ENCODE data around the gene TSPEAR. TPM values are rescaled to one million over a fixed set of nuclear protein-coding genes. Genes with fewer than 3 reads are reported as not detected.
A peak's percentile ranks its signal among the peaks of the same experiment; 100 is the strongest.

The TSPEAR gene
- polyA plus RNA-seq, 4 donors: 0.09 to 0.53 (median 0.27) TPM; not detected in 1

- FAIRE-seq (no peak), DNase-seq (peak in 1 of 2 donors; percentile 31)
- WGBS, 3 donors: 75 to 86% (median 83%) methylated on average over 15 of the region's 15 CpGs
- Histone ChIP-seq H3K4me1 (ENCODE audit: control insufficient read depth in 3 of 3, insufficient read depth in 2 of 3, low read depth in 1 of 3, low read length in 2 of 3) (no peaks in the 10 kb centered on the region), H3K27ac (ENCODE audit: low read depth in 1 of 3, low read length in 2 of 3) (no peak overlapping the region), H3K9me3 (ENCODE audit: control insufficient read depth in 2 of 2, insufficient read depth in 1 of 2, low read depth in 1 of 2, low read length in 1 of 2) (no peaks in the 10 kb centered on the region), H3K36me3 (ENCODE audit: control insufficient read depth in 3 of 3, insufficient read depth in 2 of 3, low read depth in 1 of 3, low read length in 3 of 3) (no peaks in the 10 kb centered on the region), H3K4me3 (ENCODE audit: low read depth in 1 of 3, low read length in 3 of 3) (peak overlapping the region in 1 of 3 donors; percentile 14), H3K27me3 (ENCODE audit: control insufficient read depth in 3 of 3, insufficient read depth in 3 of 3, low read length in 3 of 3) (no peaks in the 10 kb centered on the region)
Measured at GRCh38 chr21:44517175-44517899, 194.0 kb downstream of the TSPEAR start.

GRCh38 chr21:44516828-44517174, 194.6 kb downstream of the TSPEAR start:
- no peaks in the 10 kb centered on the region for H3K4me1 ChIP-seq (ENCODE audit: control insufficient read depth in 3 of 3, insufficient read depth in 2 of 3, low read depth in 1 of 3, low read length in 2 of 3)
- FAIRE-seq (no peak), DNase-seq (no peak)
- H3K36me3 ChIP-seq (ENCODE audit: control insufficient read depth in 3 of 3, insufficient read depth in 2 of 3, low read depth in 1 of 3, low read length in 3 of 3): no peaks in the 10 kb centered on the region
- no peaks in the 10 kb centered on the region for H3K9me3 ChIP-seq (ENCODE audit: control insufficient read depth in 2 of 2, insufficient read depth in 1 of 2, low read depth in 1 of 2, low read length in 1 of 2)
- H3K27me3 ChIP-seq (ENCODE audit: control insufficient read depth in 3 of 3, insufficient read depth in 3 of 3, low read length in 3 of 3): no peaks in the 10 kb centered on the region
- 83 to 90% (median 88%) methylated on average over 10 of the region's 10 CpGs for WGBS, 3 donors
- no peak overlapping the region for H3K27ac ChIP-seq (ENCODE audit: low read depth in 1 of 3, low read length in 2 of 3)
- H3K4me3 ChIP-seq (ENCODE audit: low read depth in 1 of 3, low read length in 3 of 3): no peak overlapping the region

GRCh38 chr21:44516342-44516741, 195.0 kb downstream of the TSPEAR start:
- no peaks in the 10 kb centered on the region for H3K36me3 ChIP-seq (ENCODE audit: control insufficient read depth in 3 of 3, insufficient read depth in 2 of 3, low read depth in 1 of 3, low read length in 3 of 3)
- H3K4me1 ChIP-seq (ENCODE audit: control insufficient read depth in 3 of 3, insufficient read depth in 2 of 3, low read depth in 1 of 3, low read length in 2 of 3): no peaks in the 10 kb centered on the region
- no peak overlapping the region for H3K27ac ChIP-seq (ENCODE audit: low read depth in 1 of 3, low read length in 2 of 3)
- FAIRE-seq (no peak), DNase-seq (no peak)
- H3K4me3 ChIP-seq (ENCODE audit: low read depth in 1 of 3, low read length in 3 of 3): no peak overlapping the region
- no peaks in the 10 kb centered on the region for H3K27me3 ChIP-seq (ENCODE audit: control insufficient read depth in 3 of 3, insufficient read depth in 3 of 3, low read length in 3 of 3)
- H3K9me3 ChIP-seq (ENCODE audit: control insufficient read depth in 2 of 2, insufficient read depth in 1 of 2, low read depth in 1 of 2, low read length in 1 of 2): no peaks in the 10 kb centered on the region
- 67 to 86% (median 74%) methylated on average over 13 of the region's 13 CpGs for WGBS, 3 donors

GRCh38 chr21:44515359-44516165, 195.8 kb downstream of the TSPEAR start:
- WGBS, 3 donors: 85 to 90% (median 86%) methylated on average over 32 of the region's 32 CpGs
- no peaks in the 10 kb centered on the region for H3K27me3 ChIP-seq (ENCODE audit: control insufficient read depth in 3 of 3, insufficient read depth in 3 of 3, low read length in 3 of 3)
- H3K27ac ChIP-seq (ENCODE audit: low read depth in 1 of 3, low read length in 2 of 3): no peak overlapping the region
- H3K9me3 ChIP-seq (ENCODE audit: control insufficient read depth in 2 of 2, insufficient read depth in 1 of 2, low read depth in 1 of 2, low read length in 1 of 2): no peaks in the 10 kb centered on the region
- no peaks in the 10 kb centered on the region for H3K36me3 ChIP-seq (ENCODE audit: control insufficient read depth in 3 of 3, insufficient read depth in 2 of 3, low read depth in 1 of 3, low read length in 3 of 3)
- H3K4me3 ChIP-seq (ENCODE audit: low read depth in 1 of 3, low read length in 3 of 3): no peak overlapping the region
- DNase-seq (no peak), FAIRE-seq (no peak)
- H3K4me1 ChIP-seq (ENCODE audit: control insufficient read depth in 3 of 3, insufficient read depth in 2 of 3, low read depth in 1 of 3, low read length in 2 of 3): no peaks in the 10 kb centered on the region

GRCh38 chr21:44514746-44515358, 196.5 kb downstream of the TSPEAR start:
- DNase-seq (no peak), FAIRE-seq (no peak)
- no peaks in the 10 kb centered on the region for H3K4me1 ChIP-seq (ENCODE audit: control insufficient read depth in 3 of 3, insufficient read depth in 2 of 3, low read depth in 1 of 3, low read length in 2 of 3)
- no peak overlapping the region for H3K27ac ChIP-seq (ENCODE audit: low read depth in 1 of 3, low read length in 2 of 3)
- 80 to 88% (median 81%) methylated on average over 11 of the region's 11 CpGs for WGBS, 3 donors
- no peaks in the 10 kb centered on the region for H3K36me3 ChIP-seq (ENCODE audit: control insufficient read depth in 3 of 3, insufficient read depth in 2 of 3, low read depth in 1 of 3, low read length in 3 of 3)
- no peak overlapping the region for H3K4me3 ChIP-seq (ENCODE audit: low read depth in 1 of 3, low read length in 3 of 3)
- H3K27me3 ChIP-seq (ENCODE audit: control insufficient read depth in 3 of 3, insufficient read depth in 3 of 3, low read length in 3 of 3): no peaks in the 10 kb centered on the region
- no peaks in the 10 kb centered on the region for H3K9me3 ChIP-seq (ENCODE audit: control insufficient read depth in 2 of 2, insufficient read depth in 1 of 2, low read depth in 1 of 2, low read length in 1 of 2)

GRCh38 chr21:44514218-44514520, 197.2 kb downstream of the TSPEAR start:
- Histone ChIP-seq H3K36me3 (ENCODE audit: control insufficient read depth in 3 of 3, insufficient read depth in 2 of 3, low read depth in 1 of 3, low read length in 3 of 3) (no peaks in the 10 kb centered on the region), H3K9me3 (ENCODE audit: control insufficient read depth in 2 of 2, insufficient read depth in 1 of 2, low read depth in 1 of 2, low read length in 1 of 2) (no peaks in the 10 kb centered on the region), H3K27me3 (ENCODE audit: control insufficient read depth in 3 of 3, insufficient read depth in 3 of 3, low read length in 3 of 3) (no peaks in the 10 kb centered on the region), H3K4me1 (ENCODE audit: control insufficient read depth in 3 of 3, insufficient read depth in 2 of 3, low read depth in 1 of 3, low read length in 2 of 3) (no peaks in the 10 kb centered on the region), H3K4me3 (ENCODE audit: low read depth in 1 of 3, low read length in 3 of 3) (no peak overlapping the region), H3K27ac (ENCODE audit: low read depth in 1 of 3, low read length in 2 of 3) (no peak overlapping the region)
- FAIRE-seq (no peak), DNase-seq (no peak)
- WGBS, 3 donors: 91 to 92% (median 91%) methylated on average over 7 of the region's 7 CpGs

GRCh38 chr21:44513389-44514217, 197.8 kb downstream of the TSPEAR start:
- Histone ChIP-seq H3K9me3 (ENCODE audit: control insufficient read depth in 2 of 2, insufficient read depth in 1 of 2, low read depth in 1 of 2, low read length in 1 of 2) (no peaks in the 10 kb centered on the region), H3K27ac (ENCODE audit: low read depth in 1 of 3, low read length in 2 of 3) (no peak overlapping the region), H3K27me3 (ENCODE audit: control insufficient read depth in 3 of 3, insufficient read depth in 3 of 3, low read length in 3 of 3) (no peaks in the 10 kb centered on the region), H3K36me3 (ENCODE audit: control insufficient read depth in 3 of 3, insufficient read depth in 2 of 3, low read depth in 1 of 3, low read length in 3 of 3) (no peaks in the 10 kb centered on the region), H3K4me3 (ENCODE audit: low read depth in 1 of 3, low read length in 3 of 3) (no peak overlapping the region), H3K4me1 (ENCODE audit: control insufficient read depth in 3 of 3, insufficient read depth in 2 of 3, low read depth in 1 of 3, low read length in 2 of 3) (no peaks in the 10 kb centered on the region)
- peak in 1 of 2 donors; percentile 32 for DNase-seq
- no peak for FAIRE-seq
- WGBS, 3 donors: 41 to 74% (median 49%) methylated on average over 14 to 15 of the region's 15 CpGs
